Fibroblast of villous mesenchyme (primary cell): ENCODE data around the gene ALDH3A1. TPM values are rescaled to one million over a fixed set of nuclear protein-coding genes. Genes with fewer than 3 reads are reported as not detected.

Experiments used
- DNase-seq: peaks from one replicate; pipeline ENCODE4 v3.0.0-alpha.2; 2010; ENCODE audit warnings: low read depth
- H3K4me3 ChIP-seq: 2 replicates; pipeline ENCODE4 v1.5.1; 2011; ENCODE audit warnings: low read depth, mild to moderate bottlenecking, low read length
- CTCF ChIP-seq: IDR thresholded peaks from 2 replicates; pipeline ENCODE4 v1.5.1; 2012; ENCODE audit warnings: low read depth, mild to moderate bottlenecking, low read length; ENCODE audit not compliant: insufficient read depth
- total RNA-seq: library from RNA; depleted of rRNA; stranded (reverse); fragments of >200 nt; gene quantifications from 2 replicates; pipeline ENCODE4 v1.2.3, GENCODE V29; 2012

ALDH3A1 gene
- total RNA-seq, result not detected in 2 replicates

DNA sequence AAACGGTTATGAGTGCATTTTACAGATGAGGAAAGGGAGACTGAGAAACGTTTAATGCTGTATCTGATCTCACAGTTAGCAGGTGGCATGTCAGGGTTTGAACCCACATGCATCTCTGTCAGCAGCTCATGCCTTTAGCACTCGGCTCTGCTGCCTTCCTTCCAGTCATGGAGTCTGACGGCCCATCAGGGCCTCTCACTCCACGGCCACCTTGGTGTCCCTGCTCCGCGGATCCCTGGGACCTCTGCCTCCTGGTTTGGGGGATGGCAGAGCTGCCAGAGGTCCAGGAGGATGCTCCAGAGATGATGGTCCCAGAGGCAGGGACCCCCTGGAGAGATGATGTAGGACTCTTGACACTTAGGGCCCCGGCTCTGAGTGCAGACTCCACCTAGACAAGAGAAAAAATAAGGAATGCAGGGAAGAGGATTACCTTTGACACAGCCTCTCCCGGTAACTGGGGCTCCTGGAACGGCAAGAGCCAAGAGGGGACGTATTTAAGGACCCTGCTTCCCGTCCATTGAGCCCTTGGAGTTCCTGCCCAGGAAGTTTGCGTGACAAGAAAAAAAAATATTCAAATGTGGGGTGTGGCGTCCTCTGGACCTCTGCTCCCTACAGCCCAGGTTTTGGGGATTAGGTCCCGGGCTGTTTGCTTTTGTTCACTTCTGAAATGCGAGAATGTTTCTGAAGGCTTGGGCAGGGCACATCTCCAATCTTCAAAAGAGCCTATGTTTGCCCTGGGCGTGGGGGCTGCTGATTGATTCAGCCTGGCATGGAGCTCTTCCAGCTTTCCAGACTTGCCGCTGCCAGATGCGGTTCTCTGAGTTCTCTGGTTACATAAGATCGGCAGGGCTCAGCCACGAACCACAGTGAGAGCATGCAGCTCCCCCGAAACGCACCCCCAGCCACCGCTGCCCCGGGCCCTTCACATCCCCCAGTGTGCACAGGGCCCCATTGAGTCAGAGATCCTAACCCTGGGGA is at the start of gene ALDH3A1:
Gene ALDH3A1 (minus strand): TSS at position 470 of the 978 bp plus-strand sequence. CDS start 3,169 bp downstream, outside the sequence.
- no peak within 1 kb of the TSS for H3K4me3 ChIP-seq
- DNase-seq, result no peak
- TF ChIP-seq CTCF, result no peak

DNA sequence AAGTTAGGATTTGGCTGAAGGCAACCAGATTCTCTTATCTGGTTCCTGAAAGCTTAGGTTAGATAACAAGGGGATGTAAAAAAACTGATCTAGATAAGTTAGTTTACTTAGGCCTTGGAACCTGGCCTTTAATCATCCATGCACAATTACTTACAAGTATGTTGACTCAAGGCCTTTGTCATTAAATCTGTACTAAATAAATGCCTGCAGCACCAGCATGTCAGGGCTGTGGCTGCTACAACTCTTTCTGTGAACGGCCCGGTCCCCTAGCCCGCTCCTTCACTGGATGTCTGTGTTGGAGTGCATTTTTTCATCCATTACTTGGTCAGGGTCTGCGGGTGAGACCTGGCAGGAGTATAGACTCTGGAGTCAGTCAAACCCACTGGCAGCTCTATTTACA is 48.4 kb upstream of the ALDH3A1 start:
- H3K4me3 ChIP-seq, result no peak overlapping the region
- TF ChIP-seq CTCF, result no peak
- no peak for DNase-seq

GRCh38 chr17:19791918-19792550 is 43.9 kb upstream of the ALDH3A1 start:
- H3K4me3 ChIP-seq, result no peak overlapping the region
- TF ChIP-seq CTCF, result no peak
- no peak for DNase-seq

GRCh38 chr17:19787733-19788357 is 39.7 kb upstream of the ALDH3A1 start:
- DNase-seq, result peak; percentile 61
- H3K4me3 ChIP-seq, result no peak overlapping the region
- TF ChIP-seq CTCF, result no peak

DNA sequence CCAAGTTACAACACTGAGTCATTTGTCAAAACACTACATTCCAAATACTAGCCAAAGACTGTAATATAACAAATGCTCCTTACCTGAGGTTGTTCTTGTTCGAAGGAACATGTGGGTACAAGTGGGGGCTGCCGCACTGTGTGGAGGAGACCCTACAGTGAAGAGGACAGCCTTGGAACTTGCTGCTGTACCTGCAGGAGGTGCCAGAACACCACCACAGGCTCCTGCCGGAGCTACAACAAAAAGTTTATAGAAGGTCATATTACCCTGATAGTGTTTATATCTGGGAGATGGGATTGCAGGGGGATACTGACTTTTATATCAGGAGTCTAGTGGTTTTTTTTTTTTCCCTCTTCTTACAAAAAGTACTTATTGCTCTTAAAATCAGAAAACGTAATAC is 37.8 kb upstream of the ALDH3A1 start:
- H3K4me3 ChIP-seq, result no peak overlapping the region
- TF ChIP-seq CTCF, result peak; percentile 3
- DNase-seq, result no peak

- TF ChIP-seq CTCF, result no peak
- no peak overlapping the region for H3K4me3 ChIP-seq
- DNase-seq, result no peak
Measured at GRCh38 chr17:19781488-19782458, 33.7 kb upstream of the ALDH3A1 start.
